Measurements from ENCODE around the gene VASH2.

Gene VASH2

GRCh38 chr1:212977781-212978645 lies 27.7 kb downstream of the VASH2 start:
- TF ChIP-seq CTCF (conservative IDR thresholded peaks at IDR 0.05), result no peak
- H3K27ac ChIP-seq, result no peak overlapping the region

GRCh38 chr1:212979340-212980122 lies 29.2 kb downstream of the VASH2 start:
- H3K27ac ChIP-seq, result peak overlapping the region; percentile 55; the same call in 1 of the 2 replicates
- TF ChIP-seq CTCF (conservative IDR thresholded peaks at IDR 0.05), result no peak

- TF ChIP-seq CTCF (conservative IDR thresholded peaks at IDR 0.05), result no peak
- H3K27ac ChIP-seq, result peak overlapping the region; percentile 55
Observed at GRCh38 chr1:212980123-212980785, 29.9 kb downstream of the VASH2 start.

GRCh38 chr1:212981025-212981495 lies 30.7 kb downstream of the VASH2 start:
- no peak for TF ChIP-seq CTCF (conservative IDR thresholded peaks at IDR 0.05)
- H3K27ac ChIP-seq, result peak overlapping the region; percentile 55

GRCh38 chr1:212981571-212982328 lies 31.4 kb downstream of the VASH2 start:
- H3K27ac ChIP-seq, result peak overlapping the region; percentile 55
- no peak for TF ChIP-seq CTCF (conservative IDR thresholded peaks at IDR 0.05)

GRCh38 chr1:212982430-212983152 lies 32.2 kb downstream of the VASH2 start:
- TF ChIP-seq CTCF (conservative IDR thresholded peaks at IDR 0.05), result no peak
- H3K27ac ChIP-seq, result no peak overlapping the region
